ENCODE data around the gene OR11G2. TPM values are rescaled to one million over a fixed set of nuclear protein-coding genes. Genes with fewer than 3 reads are reported as not detected.
"Not testable (repeated sequence)": the region's sequence is repeated elsewhere in the genome, so short reads cannot be mapped to it uniquely, and the experiment has no call there.

Gene OR11G2
- total RNA-seq, 2 experiments from 2014 or later = not detected

GRCh38 chr14:20194101-20194500, 3.4 kb downstream of the OR11G2 start:
- ChIA-PET POLR2A (no interaction called here), CTCF (no interaction called here)
- no peaks in the 10 kb centered on the region for H3K4me1 Mint-ChIP-seq
- H3K9me3 Mint-ChIP-seq = no peaks in the 10 kb centered on the region
- no peak overlapping the region for H3K27ac Mint-ChIP-seq
- no peak overlapping the region for H3K4me3 Mint-ChIP-seq
- no peaks in the 10 kb centered on the region for H3K36me3 Mint-ChIP-seq (ENCODE audit: low read depth)
- no peak for DNase-seq
- no peaks in the 10 kb centered on the region for H3K27me3 Mint-ChIP-seq

DNA sequence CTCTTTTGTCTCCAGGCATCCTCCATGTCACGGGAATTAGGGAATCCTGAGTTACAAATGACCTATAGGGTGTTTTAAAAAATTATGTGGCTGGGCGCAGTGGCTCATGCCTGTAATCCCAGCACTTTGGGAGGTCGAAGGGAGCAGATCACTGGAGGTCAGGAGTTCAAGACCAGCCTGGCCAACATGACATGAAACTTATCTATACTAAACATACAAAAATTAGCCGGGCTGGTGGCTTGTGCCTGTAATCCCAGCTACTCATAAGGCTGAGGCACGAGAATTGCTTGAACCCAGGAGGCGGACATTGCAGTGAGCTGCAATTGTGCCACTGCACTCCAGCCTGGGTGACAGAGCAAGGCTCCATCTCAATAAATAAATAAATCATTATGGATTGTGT, 4.5 kb downstream of the OR11G2 start:
- CTCF ChIA-PET; POLR2A ChIA-PET; H3K27me3 Mint-ChIP-seq; H3K27ac Mint-ChIP-seq; H3K4me3 Mint-ChIP-seq; H3K36me3 Mint-ChIP-seq (ENCODE audit: low read depth); DNase-seq; H3K4me1 Mint-ChIP-seq; H3K9me3 Mint-ChIP-seq: not testable (repeated sequence)

DNA sequence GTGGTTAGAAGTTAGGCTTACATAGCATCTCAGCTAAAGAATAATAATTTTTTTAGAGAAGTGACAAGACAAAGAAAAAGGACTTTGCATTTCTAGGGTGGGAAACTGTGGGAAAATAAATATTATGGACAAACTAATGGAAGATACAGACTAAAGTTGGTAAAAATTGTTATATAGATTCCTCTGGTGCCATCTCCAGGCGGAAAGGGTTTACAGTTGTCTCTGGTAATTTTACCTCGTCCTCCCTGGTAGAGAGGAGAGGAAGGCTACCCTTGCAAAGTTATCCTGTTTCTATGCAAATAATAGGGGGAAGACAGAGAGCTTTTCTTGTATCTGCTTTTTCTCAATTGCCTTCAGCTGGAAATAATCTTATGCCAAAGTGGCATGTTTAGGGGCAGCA, 5.2 kb downstream of the OR11G2 start:
- no peak overlapping the region for H3K4me3 Mint-ChIP-seq
- ChIA-PET CTCF (no interaction called here), POLR2A (no interaction called here)
- H3K4me1 Mint-ChIP-seq = no peaks in the 10 kb centered on the region
- no peaks in the 10 kb centered on the region for H3K9me3 Mint-ChIP-seq
- no peaks in the 10 kb centered on the region for H3K36me3 Mint-ChIP-seq (ENCODE audit: low read depth)
- H3K27me3 Mint-ChIP-seq = no peaks in the 10 kb centered on the region
- DNase-seq = no peak
- no peak overlapping the region for H3K27ac Mint-ChIP-seq

- Mint-ChIP-seq H3K4me3 (no peak overlapping the region), H3K36me3 (ENCODE audit: low read depth) (no peaks in the 10 kb centered on the region), H3K27ac (no peak overlapping the region), H3K4me1 (no peaks in the 10 kb centered on the region), H3K27me3 (no peaks in the 10 kb centered on the region), H3K9me3 (no peaks in the 10 kb centered on the region)
- CTCF ChIA-PET = no interaction called here
- POLR2A ChIA-PET = no interaction called here
- DNase-seq = no peak
Observed at GRCh38 chr14:20197459-20197858, 6.8 kb downstream of the OR11G2 start.

GRCh38 chr14:20198991-20199390, 8.3 kb downstream of the OR11G2 start:
- Mint-ChIP-seq H3K9me3 (no peaks in the 10 kb centered on the region), H3K36me3 (ENCODE audit: low read depth) (no peaks in the 10 kb centered on the region), H3K27me3 (peaks cover 2% of the 10 kb centered on the region), H3K4me3 (no peak overlapping the region), H3K27ac (no peak overlapping the region), H3K4me1 (no peaks in the 10 kb centered on the region)
- DNase-seq = no peak
- ChIA-PET CTCF (interaction anchor here (0.7 kb wide), 1 partner anchor 39 kb away, joined by 5 read pairs; no protein-coding TSS in a partner anchor), POLR2A (no interaction called here)

DNA sequence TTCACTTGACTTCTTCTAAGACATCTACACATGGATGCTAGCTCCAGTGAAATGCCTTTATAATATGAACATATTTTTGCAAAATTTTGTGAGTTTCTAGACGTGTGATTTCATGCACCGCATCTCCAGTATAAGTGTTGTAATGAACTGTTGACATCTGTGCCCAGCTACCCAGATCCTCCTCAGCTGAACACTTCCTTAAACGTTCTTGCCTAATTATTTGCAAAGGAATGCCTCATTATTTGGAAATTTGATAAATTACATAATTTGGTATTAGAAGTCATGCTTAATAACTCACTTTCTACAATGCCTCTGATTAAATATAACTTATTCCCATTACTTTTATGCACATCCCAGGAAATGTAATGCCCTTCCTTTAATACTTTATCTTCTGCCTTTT, 14.0 kb downstream of the OR11G2 start:
- H3K27ac Mint-ChIP-seq = no peak overlapping the region
- H3K27me3 Mint-ChIP-seq = peaks cover 8% of the 10 kb centered on the region
- H3K4me3 Mint-ChIP-seq = no peak overlapping the region
- no peaks in the 10 kb centered on the region for H3K4me1 Mint-ChIP-seq
- no peaks in the 10 kb centered on the region for H3K36me3 Mint-ChIP-seq (ENCODE audit: low read depth)
- ChIA-PET CTCF (no interaction called here), POLR2A (no interaction called here)
- no peaks in the 10 kb centered on the region for H3K9me3 Mint-ChIP-seq
- no peak for DNase-seq

DNA sequence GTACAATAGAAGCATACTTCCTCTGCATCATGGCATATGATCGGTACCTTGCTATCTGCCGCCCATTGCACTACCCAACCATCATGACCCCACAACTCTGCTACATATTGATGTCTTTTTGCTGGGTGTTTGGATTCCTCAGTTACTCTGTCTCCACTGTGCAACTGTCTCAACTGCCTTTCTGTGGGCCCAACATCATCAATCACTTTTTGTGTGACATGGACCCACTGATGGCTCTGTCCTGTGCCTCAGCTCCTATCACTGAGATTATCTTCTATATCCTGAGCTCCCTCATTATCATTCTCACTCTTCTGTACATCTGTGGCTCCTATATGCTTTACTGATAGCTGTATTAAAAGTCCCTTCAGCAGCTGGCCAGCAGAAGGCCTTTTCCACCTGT, 18.9 kb downstream of the OR11G2 start:
- no peaks in the 10 kb centered on the region for H3K9me3 Mint-ChIP-seq
- no peaks in the 10 kb centered on the region for H3K36me3 Mint-ChIP-seq (ENCODE audit: low read depth)
- ChIA-PET POLR2A (no interaction called here), CTCF (no interaction called here)
- no peaks in the 10 kb centered on the region for H3K4me1 Mint-ChIP-seq
- no peak overlapping the region for H3K27ac Mint-ChIP-seq
- DNase-seq = no peak
- H3K27me3 Mint-ChIP-seq = peaks cover 7% of the 10 kb centered on the region
- H3K4me3 Mint-ChIP-seq = no peak overlapping the region

GRCh38 chr14:20212406-20212805, 21.7 kb downstream of the OR11G2 start:
- H3K4me3 Mint-ChIP-seq; POLR2A ChIA-PET; H3K27ac Mint-ChIP-seq; H3K27me3 Mint-ChIP-seq; DNase-seq; H3K4me1 Mint-ChIP-seq; CTCF ChIA-PET; H3K9me3 Mint-ChIP-seq; H3K36me3 Mint-ChIP-seq (ENCODE audit: low read depth): not testable (repeated sequence)

DNA sequence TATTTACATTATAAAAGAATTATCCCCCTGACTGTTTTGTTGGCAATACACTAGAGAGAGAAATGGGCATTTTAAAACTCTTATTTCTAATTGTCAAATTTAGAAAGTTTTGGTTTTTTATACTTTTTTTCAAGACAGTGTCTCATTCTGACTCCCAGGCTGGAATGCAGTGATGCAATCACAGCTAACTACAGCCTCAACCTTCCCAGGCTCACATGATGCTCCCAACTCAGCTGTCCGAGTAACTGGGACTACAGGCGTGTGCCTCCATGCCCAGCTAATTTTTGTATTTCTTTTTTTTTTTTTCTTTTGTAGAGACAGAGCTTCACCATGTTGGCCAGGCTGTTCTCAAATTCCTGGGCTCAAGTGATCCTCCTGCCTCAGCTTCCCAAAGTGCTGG, 24.5 kb downstream of the OR11G2 start:
- ChIA-PET CTCF (no interaction called here), POLR2A (no interaction called here)
- Mint-ChIP-seq H3K36me3 (ENCODE audit: low read depth) (no peaks in the 10 kb centered on the region), H3K9me3 (no peaks in the 10 kb centered on the region), H3K4me3 (no peak overlapping the region), H3K4me1 (no peaks in the 10 kb centered on the region), H3K27me3 (peaks cover 1% of the 10 kb centered on the region), H3K27ac (no peak overlapping the region)
- DNase-seq = no peak

DNA sequence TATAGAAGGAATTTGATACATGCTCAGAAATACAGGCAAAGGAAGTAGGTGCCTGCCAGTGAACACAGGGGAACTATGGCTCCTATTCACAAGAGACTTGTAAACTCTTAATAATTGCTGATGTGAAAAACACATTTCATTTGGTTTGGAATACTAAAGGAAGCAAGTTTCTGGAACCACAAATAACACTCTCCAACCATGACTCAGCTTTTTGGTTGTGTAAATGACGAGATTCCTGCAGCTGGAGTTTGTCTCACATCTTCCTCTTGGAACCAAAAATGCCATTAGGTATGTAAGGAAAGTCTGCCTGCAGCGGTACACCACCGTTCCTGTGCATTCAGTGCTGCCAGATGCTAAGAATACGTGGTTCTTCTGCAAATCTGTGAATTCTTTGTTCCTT, 28.3 kb downstream of the OR11G2 start:
- no peak for DNase-seq
- ChIA-PET POLR2A (no interaction called here), CTCF (no interaction called here)
- Mint-ChIP-seq H3K9me3 (no peaks in the 10 kb centered on the region), H3K4me1 (no peaks in the 10 kb centered on the region), H3K4me3 (no peak overlapping the region), H3K36me3 (ENCODE audit: low read depth) (no peaks in the 10 kb centered on the region), H3K27ac (no peak overlapping the region), H3K27me3 (peaks cover 3% of the 10 kb centered on the region)

- CTCF ChIA-PET = no interaction called here
- no peak for DNase-seq
- H3K4me3 Mint-ChIP-seq = no peak within 1 kb of the TSS
- no peak within 1 kb of the TSS for H3K27ac Mint-ChIP-seq
- POLR2A ChIA-PET = no interaction called here
- no peaks in the 10 kb centered on the region for H3K4me1 Mint-ChIP-seq
- peaks cover 3% of the 10 kb centered on the region for H3K27me3 Mint-ChIP-seq
- H3K9me3 Mint-ChIP-seq = no peaks in the 10 kb centered on the region
- no peaks in the 10 kb centered on the region for H3K36me3 Mint-ChIP-seq (ENCODE audit: low read depth)
Observed at GRCh38 chr14:20223410-20223809, 32.7 kb downstream of the OR11G2 start, which contains the start of gene OR11H6. Gene OR11H6, plus strand, starts transcription at chr14:20223710. Its CDS starts 0 bp downstream, at chr14:20223710.

GRCh38 chr14:20228681-20229080, 38.0 kb downstream of the OR11G2 start, which contains the start of gene OR11H7:
Gene OR11H7, plus strand, starts transcription at chr14:20228981.
- no peaks in the 10 kb centered on the region for H3K36me3 Mint-ChIP-seq (ENCODE audit: low read depth)
- DNase-seq = no peak
- no peaks in the 10 kb centered on the region for H3K9me3 Mint-ChIP-seq
- POLR2A ChIA-PET = no interaction called here
- no peak within 1 kb of the TSS for H3K27ac Mint-ChIP-seq
- CTCF ChIA-PET = no interaction called here
- peaks cover 3% of the 10 kb centered on the region for H3K27me3 Mint-ChIP-seq
- no peaks in the 10 kb centered on the region for H3K4me1 Mint-ChIP-seq
- H3K4me3 Mint-ChIP-seq = no peak within 1 kb of the TSS

DNA sequence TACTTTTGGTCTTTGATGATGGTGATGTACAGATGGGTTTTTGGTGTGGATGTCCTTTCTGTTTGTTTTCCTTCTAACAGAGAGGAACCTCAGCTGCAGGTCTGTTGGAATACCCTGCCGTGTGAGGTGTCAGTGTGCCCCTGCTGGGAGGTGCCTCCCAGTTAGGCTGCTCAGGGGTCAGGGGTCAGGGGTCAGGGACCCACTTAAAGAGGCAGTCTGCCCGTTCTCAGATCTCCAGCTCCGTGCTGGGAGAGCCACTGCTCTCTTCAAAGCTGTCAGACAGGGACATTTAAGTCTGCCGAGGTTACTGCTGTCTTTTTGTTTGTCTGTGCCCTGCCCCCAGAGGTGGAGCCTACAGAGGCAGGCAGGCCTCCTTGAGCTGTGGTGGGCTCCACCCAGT, 44.7 kb downstream of the OR11G2 start:
- H3K4me3 Mint-ChIP-seq; H3K9me3 Mint-ChIP-seq; CTCF ChIA-PET; H3K27ac Mint-ChIP-seq; H3K36me3 Mint-ChIP-seq (ENCODE audit: low read depth); H3K4me1 Mint-ChIP-seq; POLR2A ChIA-PET; DNase-seq; H3K27me3 Mint-ChIP-seq: not testable (repeated sequence)

DNA sequence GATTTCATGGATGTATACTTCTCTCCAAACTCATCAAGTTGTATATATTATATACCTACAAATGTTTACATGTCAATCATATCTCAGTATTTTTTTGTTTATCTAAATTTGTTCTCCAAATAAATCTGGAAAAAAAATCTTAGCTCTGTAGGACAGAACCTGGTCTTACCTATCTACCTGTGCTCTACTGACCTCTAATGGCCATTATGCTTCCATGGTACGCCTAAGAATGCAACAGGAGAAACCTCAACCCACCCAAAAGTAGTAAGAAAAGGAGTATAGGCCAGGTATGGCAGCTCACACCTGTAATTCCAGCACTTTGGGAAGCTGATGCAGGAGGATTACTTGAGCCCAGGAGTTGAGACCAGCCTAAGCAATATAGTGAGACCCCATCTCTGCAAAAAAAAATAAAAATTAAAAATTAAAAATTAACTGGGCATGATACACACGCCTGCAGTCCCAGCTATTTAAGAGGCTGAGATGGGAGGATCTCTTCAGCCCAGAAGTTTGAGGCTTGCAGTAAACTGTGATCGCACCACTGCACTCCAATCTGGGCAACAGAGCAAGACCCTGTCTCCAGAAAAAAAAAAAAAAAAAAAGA, 57.0 kb downstream of the OR11G2 start:
- Mint-ChIP-seq H3K9me3 (no peaks in the 10 kb centered on the region), H3K27me3 (no peaks in the 10 kb centered on the region), H3K4me1 (no peaks in the 10 kb centered on the region), H3K36me3 (ENCODE audit: low read depth) (no peaks in the 10 kb centered on the region), H3K27ac (no peak overlapping the region), H3K4me3 (no peak overlapping the region)
- no peak for DNase-seq
- CTCF ChIA-PET = interaction anchor here (0.6 kb wide), 1 partner anchor 66 kb away, joined by 3 read pairs; no protein-coding TSS in a partner anchor
- POLR2A ChIA-PET = no interaction called here
